ENCODE results near the gene NEDD4L. TPM values are rescaled to one million over a fixed set of nuclear protein-coding genes. Genes with fewer than 3 reads are reported as not detected.

The NEDD4L gene
- total RNA-seq, 4 donors from 2014 or later, result 22.7 to 39.9 (median 34.7) TPM

DNA sequence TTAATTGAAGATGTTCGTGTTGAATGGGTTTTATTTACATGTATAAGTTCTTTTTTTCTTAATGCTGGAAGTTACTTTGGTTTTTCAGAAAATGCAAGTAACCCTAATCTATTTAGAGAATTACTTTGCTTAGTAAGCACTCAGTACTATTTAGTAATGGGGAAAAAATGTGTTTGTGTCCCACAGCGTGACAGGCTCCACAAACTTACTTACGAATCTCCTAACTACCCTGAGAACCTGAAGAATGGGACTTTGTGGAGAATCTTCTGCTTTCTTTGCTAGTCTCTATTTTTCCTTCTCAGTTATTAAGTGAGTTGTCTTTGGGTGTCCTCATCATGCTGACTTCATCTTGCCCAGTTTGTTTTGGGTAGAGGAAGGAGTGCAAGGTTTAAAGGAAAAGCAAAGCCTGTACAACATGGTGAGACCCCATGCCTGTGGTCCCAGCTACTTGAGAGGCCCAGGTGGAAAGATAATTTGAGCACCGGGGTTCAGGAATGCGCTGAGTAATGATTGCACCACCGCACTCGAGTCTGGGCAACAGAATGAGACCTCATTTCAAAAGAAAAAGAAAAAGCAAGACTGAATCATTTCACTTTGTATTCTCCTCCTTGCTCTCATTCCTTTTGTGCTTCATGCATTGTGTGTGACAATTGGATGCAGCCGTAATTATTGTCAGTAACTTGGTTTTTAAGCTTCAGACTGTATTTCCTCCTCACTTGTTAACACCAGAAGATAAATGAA lies 10.2 kb downstream of the NEDD4L start:
- Histone ChIP-seq H3K9me3 (no peaks in the 10 kb centered on the region), H3K27me3 (no peaks in the 10 kb centered on the region), H3K27ac (replicated peaks in 1 of 4) (no peak overlapping the region), H3K4me1 (peaks cover 0 to 16% (median 4%) of the 10 kb centered on the region in 4 donors), H3K36me3 (no peaks in the 10 kb centered on the region), H3K4me3 (no peak overlapping the region)
- TF ChIP-seq POLR2AphosphoS5 (IDR thresholded peaks at IDR 0.05) (no peak), EP300 (IDR thresholded peaks at IDR 0.05) (no peak), POLR2A (IDR thresholded peaks at IDR 0.05; ENCODE audit: low read depth) (no peak)
- TF ChIP-seq, protein P1, sequence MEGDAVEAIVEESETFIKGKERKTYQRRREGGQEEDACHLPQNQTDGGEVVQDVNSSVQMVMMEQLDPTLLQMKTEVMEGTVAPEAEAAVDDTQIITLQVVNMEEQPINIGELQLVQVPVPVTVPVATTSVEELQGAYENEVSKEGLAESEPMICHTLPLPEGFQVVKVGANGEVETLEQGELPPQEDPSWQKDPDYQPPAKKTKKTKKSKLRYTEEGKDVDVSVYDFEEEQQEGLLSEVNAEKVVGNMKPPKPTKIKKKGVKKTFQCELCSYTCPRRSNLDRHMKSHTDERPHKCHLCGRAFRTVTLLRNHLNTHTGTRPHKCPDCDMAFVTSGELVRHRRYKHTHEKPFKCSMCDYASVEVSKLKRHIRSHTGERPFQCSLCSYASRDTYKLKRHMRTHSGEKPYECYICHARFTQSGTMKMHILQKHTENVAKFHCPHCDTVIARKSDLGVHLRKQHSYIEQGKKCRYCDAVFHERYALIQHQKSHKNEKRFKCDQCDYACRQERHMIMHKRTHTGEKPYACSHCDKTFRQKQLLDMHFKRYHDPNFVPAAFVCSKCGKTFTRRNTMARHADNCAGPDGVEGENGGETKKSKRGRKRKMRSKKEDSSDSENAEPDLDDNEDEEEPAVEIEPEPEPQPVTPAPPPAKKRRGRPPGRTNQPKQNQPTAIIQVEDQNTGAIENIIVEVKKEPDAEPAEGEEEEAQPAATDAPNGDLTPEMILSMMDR (IDR thresholded peaks at IDR 0.05), result no peak
- no peak for DNase-seq (ENCODE audit: extremely low spot score)
- intact Hi-C loops (cut with DNase I), result no loop called here
- WGBS, result 69% methylated on average over 8 of the region's 8 CpGs

- Histone ChIP-seq H3K4me3 (no peak overlapping the region), H3K27me3 (no peaks in the 10 kb centered on the region), H3K9me3 (no peaks in the 10 kb centered on the region), H3K4me1 (peaks cover 0 to 16% (median 4%) of the 10 kb centered on the region in 4 donors), H3K27ac (replicated peaks in 1 of 4) (no peak overlapping the region), H3K36me3 (no peaks in the 10 kb centered on the region)
- no peak for DNase-seq (ENCODE audit: extremely low spot score)
- TF ChIP-seq EP300 (IDR thresholded peaks at IDR 0.05), result no peak
- TF ChIP-seq POLR2AphosphoS5 (IDR thresholded peaks at IDR 0.05), result no peak
- TF ChIP-seq, protein P1 (IDR thresholded peaks at IDR 0.05), result no peak
- no peak for TF ChIP-seq POLR2A (IDR thresholded peaks at IDR 0.05; ENCODE audit: low read depth)
- intact Hi-C loops (cut with DNase I), result no loop called here
- WGBS, result 98% methylated on average over 4 of the region's 4 CpGs
Measured at GRCh38 chr18:58055890-58056558, 12.0 kb downstream of the NEDD4L start.

DNA sequence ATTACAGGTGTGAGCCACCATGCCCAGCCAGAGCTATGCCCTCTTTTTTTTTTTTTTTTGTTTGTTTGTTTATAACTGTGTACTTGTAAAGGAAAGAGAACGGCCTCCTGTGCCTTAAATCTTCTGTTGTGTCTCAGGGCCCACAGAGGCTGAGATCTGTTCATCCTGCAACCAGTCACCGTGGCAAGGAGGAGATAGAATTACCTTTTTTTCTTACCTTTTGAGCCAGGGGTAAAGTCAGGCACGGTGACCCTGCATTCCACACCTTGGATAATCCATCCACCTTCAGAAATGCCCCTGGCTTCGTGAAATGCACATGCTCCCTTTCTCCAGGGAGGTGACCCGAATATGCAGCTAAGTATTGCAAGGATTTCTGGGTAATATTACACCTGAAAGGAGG lies 12.8 kb downstream of the NEDD4L start:
- no peak for DNase-seq (ENCODE audit: extremely low spot score)
- WGBS, result 94% methylated on average over 5 of the region's 5 CpGs
- intact Hi-C loops (cut with DNase I), result no loop called here
- no peaks in the 10 kb centered on the region for H3K27me3 ChIP-seq
- no peaks in the 10 kb centered on the region for H3K36me3 ChIP-seq
- no peak overlapping the region for H3K4me3 ChIP-seq
- no peaks in the 10 kb centered on the region for H3K9me3 ChIP-seq
- no peak for TF ChIP-seq EP300 (IDR thresholded peaks at IDR 0.05)
- no peak for TF ChIP-seq POLR2AphosphoS5 (IDR thresholded peaks at IDR 0.05)
- TF ChIP-seq, protein P1 (IDR thresholded peaks at IDR 0.05), result no peak
- TF ChIP-seq POLR2A (IDR thresholded peaks at IDR 0.05; ENCODE audit: low read depth), result no peak
- H3K27ac ChIP-seq (replicated peaks in 1 of 4), result no peak overlapping the region
- H3K4me1 ChIP-seq, result peaks cover 0 to 14% (median 6%) of the 10 kb centered on the region in 4 donors

GRCh38 chr18:58057291-58057965 lies 13.4 kb downstream of the NEDD4L start:
- peaks cover 0 to 12% (median 4%) of the 10 kb centered on the region in 4 donors for H3K4me1 ChIP-seq
- H3K36me3 ChIP-seq, result no peaks in the 10 kb centered on the region
- 78% methylated on average over 4 of the region's 4 CpGs for WGBS
- no peaks in the 10 kb centered on the region for H3K27me3 ChIP-seq
- intact Hi-C loops (cut with DNase I), result no loop called here
- no peaks in the 10 kb centered on the region for H3K9me3 ChIP-seq
- no peak for TF ChIP-seq POLR2AphosphoS5 (IDR thresholded peaks at IDR 0.05)
- TF ChIP-seq, protein P1 (IDR thresholded peaks at IDR 0.05), result no peak
- no peak for TF ChIP-seq EP300 (IDR thresholded peaks at IDR 0.05)
- no peak for DNase-seq (ENCODE audit: extremely low spot score)
- no peak overlapping the region for H3K4me3 ChIP-seq
- H3K27ac ChIP-seq (replicated peaks in 1 of 4), result no peak overlapping the region

Data from esophagus muscularis mucosa (tissue), 4 donors.